Measurements from ENCODE around the gene ANKRD11. TPM values are rescaled to one million over a fixed set of nuclear protein-coding genes. Genes with fewer than 3 reads are reported as not detected.

ANKRD11 gene
- total RNA-seq, 1 experiment from 2014 or later: 99.4 TPM

DNA sequence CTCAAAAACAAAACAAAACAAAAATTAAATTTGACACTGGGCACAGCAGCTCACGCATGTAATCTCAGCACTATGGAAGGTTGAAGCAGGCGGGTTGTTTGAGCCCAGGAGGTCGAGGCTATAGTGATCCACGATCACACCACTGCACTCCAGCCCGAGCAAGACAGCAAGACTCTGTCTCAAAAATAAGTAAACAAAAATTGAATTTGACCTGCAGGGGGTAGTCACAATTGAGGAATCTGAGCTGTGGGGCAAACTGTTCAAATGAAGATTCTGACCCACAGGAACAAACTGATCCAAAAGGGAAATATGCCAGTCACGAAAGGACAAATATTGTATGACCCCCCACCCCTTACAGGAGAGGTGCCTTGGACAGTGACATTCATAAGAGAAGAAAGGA, 29.8 kb downstream of the ANKRD11 start:
- Histone ChIP-seq H3K4me3 (ENCODE audit: low read depth in 2 of 2, low read length in 2 of 2) (no peak overlapping the region), H3K36me3 (ENCODE audit: control insufficient read depth, insufficient read depth, low read length) (no peaks in the 10 kb centered on the region), H3K9me3 (ENCODE audit: control insufficient read depth, insufficient read depth, low read depth, low read length) (no peaks in the 10 kb centered on the region), H3K4me1 (ENCODE audit: control insufficient read depth, insufficient read depth, low read length) (peaks cover 10% of the 10 kb centered on the region; the same call in 1 of the 2 replicates), H3K27me3 (ENCODE audit: control insufficient read depth, insufficient read depth, low read length) (no peaks in the 10 kb centered on the region), H3K27ac (ENCODE audit: low read length) (no peak overlapping the region)
- no peak for DNase-seq (ENCODE audit: low read depth, low spot score)
- TF ChIP-seq, protein P1, sequence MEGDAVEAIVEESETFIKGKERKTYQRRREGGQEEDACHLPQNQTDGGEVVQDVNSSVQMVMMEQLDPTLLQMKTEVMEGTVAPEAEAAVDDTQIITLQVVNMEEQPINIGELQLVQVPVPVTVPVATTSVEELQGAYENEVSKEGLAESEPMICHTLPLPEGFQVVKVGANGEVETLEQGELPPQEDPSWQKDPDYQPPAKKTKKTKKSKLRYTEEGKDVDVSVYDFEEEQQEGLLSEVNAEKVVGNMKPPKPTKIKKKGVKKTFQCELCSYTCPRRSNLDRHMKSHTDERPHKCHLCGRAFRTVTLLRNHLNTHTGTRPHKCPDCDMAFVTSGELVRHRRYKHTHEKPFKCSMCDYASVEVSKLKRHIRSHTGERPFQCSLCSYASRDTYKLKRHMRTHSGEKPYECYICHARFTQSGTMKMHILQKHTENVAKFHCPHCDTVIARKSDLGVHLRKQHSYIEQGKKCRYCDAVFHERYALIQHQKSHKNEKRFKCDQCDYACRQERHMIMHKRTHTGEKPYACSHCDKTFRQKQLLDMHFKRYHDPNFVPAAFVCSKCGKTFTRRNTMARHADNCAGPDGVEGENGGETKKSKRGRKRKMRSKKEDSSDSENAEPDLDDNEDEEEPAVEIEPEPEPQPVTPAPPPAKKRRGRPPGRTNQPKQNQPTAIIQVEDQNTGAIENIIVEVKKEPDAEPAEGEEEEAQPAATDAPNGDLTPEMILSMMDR (IDR thresholded peaks at IDR 0.05): no peak
- TF ChIP-seq, protein P2, sequence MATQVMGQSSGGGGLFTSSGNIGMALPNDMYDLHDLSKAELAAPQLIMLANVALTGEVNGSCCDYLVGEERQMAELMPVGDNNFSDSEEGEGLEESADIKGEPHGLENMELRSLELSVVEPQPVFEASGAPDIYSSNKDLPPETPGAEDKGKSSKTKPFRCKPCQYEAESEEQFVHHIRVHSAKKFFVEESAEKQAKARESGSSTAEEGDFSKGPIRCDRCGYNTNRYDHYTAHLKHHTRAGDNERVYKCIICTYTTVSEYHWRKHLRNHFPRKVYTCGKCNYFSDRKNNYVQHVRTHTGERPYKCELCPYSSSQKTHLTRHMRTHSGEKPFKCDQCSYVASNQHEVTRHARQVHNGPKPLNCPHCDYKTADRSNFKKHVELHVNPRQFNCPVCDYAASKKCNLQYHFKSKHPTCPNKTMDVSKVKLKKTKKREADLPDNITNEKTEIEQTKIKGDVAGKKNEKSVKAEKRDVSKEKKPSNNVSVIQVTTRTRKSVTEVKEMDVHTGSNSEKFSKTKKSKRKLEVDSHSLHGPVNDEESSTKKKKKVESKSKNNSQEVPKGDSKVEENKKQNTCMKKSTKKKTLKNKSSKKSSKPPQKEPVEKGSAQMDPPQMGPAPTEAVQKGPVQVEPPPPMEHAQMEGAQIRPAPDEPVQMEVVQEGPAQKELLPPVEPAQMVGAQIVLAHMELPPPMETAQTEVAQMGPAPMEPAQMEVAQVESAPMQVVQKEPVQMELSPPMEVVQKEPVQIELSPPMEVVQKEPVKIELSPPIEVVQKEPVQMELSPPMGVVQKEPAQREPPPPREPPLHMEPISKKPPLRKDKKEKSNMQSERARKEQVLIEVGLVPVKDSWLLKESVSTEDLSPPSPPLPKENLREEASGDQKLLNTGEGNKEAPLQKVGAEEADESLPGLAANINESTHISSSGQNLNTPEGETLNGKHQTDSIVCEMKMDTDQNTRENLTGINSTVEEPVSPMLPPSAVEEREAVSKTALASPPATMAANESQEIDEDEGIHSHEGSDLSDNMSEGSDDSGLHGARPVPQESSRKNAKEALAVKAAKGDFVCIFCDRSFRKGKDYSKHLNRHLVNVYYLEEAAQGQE (IDR thresholded peaks at IDR 0.05; ENCODE audit: insufficient read depth in 1 of 2, low read depth in 2 of 2, low read length in 1 of 2): no peak
- in situ Hi-C loops (cut with HindIII; ENCODE audit: low pct_unique_long_range_greater_than_20kb, low sequenced_read_pairs): no loop called here
- ChIA-PET CTCF (no interaction called here), POLR2A (no interaction called here)
- ATAC-seq: no peak
- intact Hi-C loops (cut with micrococcal nuclease; ENCODE audit: unreplicated experiment): no loop called here
- BruUV-seq (replicated peaks): no TSS peak

DNA sequence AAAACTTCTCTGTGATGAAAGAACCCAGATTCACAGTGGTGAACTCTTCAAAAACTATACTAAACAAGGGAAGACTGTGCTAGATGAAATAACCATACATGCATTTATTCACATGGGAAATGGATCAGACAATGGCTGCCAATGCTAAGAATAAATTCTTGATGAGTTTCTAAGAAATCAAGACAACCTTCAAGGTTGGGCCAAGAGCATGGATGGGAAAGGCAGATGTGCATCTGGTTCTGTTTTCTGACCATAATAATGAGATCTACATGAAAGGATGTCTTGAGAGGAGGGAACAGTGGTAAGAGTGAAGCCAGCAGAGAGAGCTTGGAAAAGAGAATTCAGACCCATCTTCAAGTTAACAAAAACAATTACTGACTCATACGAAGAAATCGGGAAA, 31.4 kb downstream of the ANKRD11 start:
- no peak for TF ChIP-seq TCF7L2 (IDR thresholded peaks at IDR 0.05; ENCODE audit: low read depth, low read length)
- TF ChIP-seq POLR2AphosphoS5 (IDR thresholded peaks at IDR 0.05; ENCODE audit: low read depth, low read length): no peak
- no peak for TF ChIP-seq SIN3A (IDR thresholded peaks at IDR 0.05; ENCODE audit: borderline replicate concordance, insufficient read depth, low read depth, low read length)
- TF ChIP-seq, protein P1 (IDR thresholded peaks at IDR 0.05): no peak
- Histone ChIP-seq H3K4me1 (ENCODE audit: control insufficient read depth, insufficient read depth, low read length) (peaks cover 14% of the 10 kb centered on the region), H3K9me3 (ENCODE audit: control insufficient read depth, insufficient read depth, low read depth, low read length) (no peaks in the 10 kb centered on the region), H3K27ac (ENCODE audit: low read length) (no peak overlapping the region), H3K36me3 (ENCODE audit: control insufficient read depth, insufficient read depth, low read length) (no peaks in the 10 kb centered on the region), H3K4me3 (ENCODE audit: low read depth in 2 of 2, low read length in 2 of 2) (no peak overlapping the region), H3K27me3 (ENCODE audit: control insufficient read depth, insufficient read depth, low read length) (no peaks in the 10 kb centered on the region)
- DNase-seq (ENCODE audit: low read depth, low spot score) (no peak), ATAC-seq (no peak)
- ChIA-PET CTCF (no interaction called here), POLR2A (no interaction called here)
- in situ Hi-C loops (cut with HindIII; ENCODE audit: low pct_unique_long_range_greater_than_20kb, low sequenced_read_pairs) (no loop called here), intact Hi-C loops (cut with micrococcal nuclease; ENCODE audit: unreplicated experiment) (no loop called here)
- TSS peak; percentile 48 for BruUV-seq (replicated peaks)

DNA sequence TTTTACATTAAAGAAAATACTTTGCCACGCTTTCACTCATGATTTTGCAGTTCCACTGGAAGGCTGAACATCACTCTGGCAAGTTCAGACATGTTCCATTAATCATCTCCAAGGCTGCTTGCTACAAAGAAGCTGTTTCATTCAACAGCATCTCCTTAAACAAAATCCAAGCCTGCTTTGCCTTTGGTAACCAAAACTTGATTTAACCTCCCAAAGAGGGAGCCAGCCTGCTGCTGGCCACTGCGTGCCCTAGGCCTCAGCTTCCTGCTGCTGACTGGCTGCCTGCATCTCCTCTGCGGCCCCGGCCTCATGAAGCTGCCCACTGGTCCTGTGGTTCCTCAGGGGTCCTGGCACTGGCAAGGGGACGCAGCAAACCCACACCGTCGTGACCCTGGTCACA, 31.8 kb downstream of the ANKRD11 start:
- Histone ChIP-seq H3K27ac (ENCODE audit: low read length) (no peak overlapping the region), H3K4me3 (ENCODE audit: low read depth in 2 of 2, low read length in 2 of 2) (no peak overlapping the region), H3K4me1 (ENCODE audit: control insufficient read depth, insufficient read depth, low read length) (peaks cover 17% of the 10 kb centered on the region), H3K36me3 (ENCODE audit: control insufficient read depth, insufficient read depth, low read length) (no peaks in the 10 kb centered on the region), H3K27me3 (ENCODE audit: control insufficient read depth, insufficient read depth, low read length) (no peaks in the 10 kb centered on the region), H3K9me3 (ENCODE audit: control insufficient read depth, insufficient read depth, low read depth, low read length) (no peaks in the 10 kb centered on the region)
- POLR2A ChIA-PET: no interaction called here
- DNase-seq (ENCODE audit: low read depth, low spot score) (no peak), ATAC-seq (no peak)
- no TSS peak for BruUV-seq (replicated peaks)
- intact Hi-C loops (cut with micrococcal nuclease; ENCODE audit: unreplicated experiment) (no loop called here), in situ Hi-C loops (cut with HindIII; ENCODE audit: low pct_unique_long_range_greater_than_20kb, low sequenced_read_pairs) (no loop called here)
- TF ChIP-seq TCF7L2 (IDR thresholded peaks at IDR 0.05; ENCODE audit: low read depth, low read length) (no peak), SIN3A (IDR thresholded peaks at IDR 0.05; ENCODE audit: borderline replicate concordance, insufficient read depth, low read depth, low read length) (no peak), POLR2AphosphoS5 (IDR thresholded peaks at IDR 0.05; ENCODE audit: low read depth, low read length) (no peak)
- TF ChIP-seq, protein P1 (IDR thresholded peaks at IDR 0.05): no peak
- TF ChIP-seq, protein P2 (IDR thresholded peaks at IDR 0.05; ENCODE audit: insufficient read depth in 1 of 2, low read depth in 2 of 2, low read length in 1 of 2): no peak
- CTCF ChIA-PET: no interaction called here

Data from Panc1 (cell line).